ENCODE results near the gene FIZ1.
A peak's percentile ranks its signal among the peaks of the same experiment; 100 is the strongest.

Gene FIZ1

GRCh38 chr19:55599468-55599841, at the start of gene FIZ1:
Gene FIZ1, minus strand, starts transcription at chr19:55599517. Its CDS starts 1,652 bp downstream, at chr19:55597865.
- no peak for FAIRE-seq
- DNase-seq (ENCODE audit: low spot score), result peak; percentile 90

GRCh38 chr19:55648585-55649267, 49.4 kb upstream of the FIZ1 start:
- FAIRE-seq, result no peak
- no peak for DNase-seq (ENCODE audit: low spot score)

- DNase-seq (ENCODE audit: low spot score) (peak; percentile 46), FAIRE-seq (no peak)
Observed at GRCh38 chr19:55647732-55648584, 48.6 kb upstream of the FIZ1 start, which contains the start of gene CCDC106. Gene CCDC106, plus strand, starts transcription at chr19:55648212. Its CDS starts 835 bp downstream, at chr19:55649047.

GRCh38 chr19:55646889-55647731, 47.8 kb upstream of the FIZ1 start:
- DNase-seq (ENCODE audit: low spot score) (no peak), FAIRE-seq (no peak)

- DNase-seq (ENCODE audit: low spot score) (no peak), FAIRE-seq (no peak)
Observed at GRCh38 chr19:55645512-55645881, 46.2 kb upstream of the FIZ1 start.

- no peak for FAIRE-seq
Observed at GRCh38 chr19:55644842-55645511, 45.7 kb upstream of the FIZ1 start.

GRCh38 chr19:55644191-55644833, 45.0 kb upstream of the FIZ1 start:
- no peak for FAIRE-seq
- no peak for DNase-seq (ENCODE audit: low spot score)

More at GRCh38 chr19:55644842-55645511, 45.7 kb upstream of the FIZ1 start:
- DNase-seq (ENCODE audit: low spot score), result no peak

- no peak for FAIRE-seq
- DNase-seq (ENCODE audit: low spot score), result no peak
Observed at GRCh38 chr19:55643887-55644176, 44.5 kb upstream of the FIZ1 start.

- FAIRE-seq (no peak), DNase-seq (ENCODE audit: low spot score) (peak; percentile 74)
Observed at GRCh38 chr19:55643003-55643886, 43.9 kb upstream of the FIZ1 start, which contains the start of gene ZNF581. Gene ZNF581, plus strand, starts transcription at chr19:55643649. Its CDS starts 923 bp downstream, at chr19:55644572.

GRCh38 chr19:55642153-55643002, 43.1 kb upstream of the FIZ1 start:
- no peak for DNase-seq (ENCODE audit: low spot score)

GRCh38 chr19:55641426-55642152, 42.3 kb upstream of the FIZ1 start:
- DNase-seq (ENCODE audit: low spot score) (no peak), FAIRE-seq (no peak)

More at GRCh38 chr19:55642153-55643002, 43.1 kb upstream of the FIZ1 start:
- no peak for FAIRE-seq

- DNase-seq (ENCODE audit: low spot score) (peak; percentile 80), FAIRE-seq (no peak)
Observed at GRCh38 chr19:55640577-55641425, 41.5 kb upstream of the FIZ1 start, which contains the start of gene ZNF580. Gene ZNF580, plus strand, starts transcription at chr19:55641002. Its CDS starts 1,507 bp downstream, at chr19:55642509.

GRCh38 chr19:55640043-55640576, 40.8 kb upstream of the FIZ1 start:
- DNase-seq (ENCODE audit: low spot score) (no peak), FAIRE-seq (no peak)

- FAIRE-seq, result no peak
- DNase-seq (ENCODE audit: low spot score), result peak; percentile 45
Observed at GRCh38 chr19:55638864-55639359, 39.6 kb upstream of the FIZ1 start.

- FAIRE-seq, result no peak
Observed at GRCh38 chr19:55637534-55637933, 38.2 kb upstream of the FIZ1 start.

GRCh38 chr19:55636723-55637122, 37.4 kb upstream of the FIZ1 start:
- DNase-seq (ENCODE audit: low spot score) (no peak), FAIRE-seq (no peak)

More at GRCh38 chr19:55637534-55637933, 38.2 kb upstream of the FIZ1 start:
- no peak for DNase-seq (ENCODE audit: low spot score)
